Measurements from ENCODE around the gene FCHSD2.
"Not testable (repeated sequence)": the region's sequence is repeated elsewhere in the genome, so short reads cannot be mapped to it uniquely, and the experiment has no call there.

Gene FCHSD2

GRCh38 chr11:72924568-72925190 lies 217.4 kb downstream of the FCHSD2 start:
- no peak for DNase-seq (ENCODE audit: low read depth)

GRCh38 chr11:72921028-72921716 lies 220.9 kb downstream of the FCHSD2 start:
- no peak for DNase-seq (ENCODE audit: low read depth)

GRCh38 chr11:72920001-72920400 lies 222.1 kb downstream of the FCHSD2 start:
- DNase-seq (ENCODE audit: low read depth) = no peak

- DNase-seq (ENCODE audit: low read depth) = no peak
Measured at GRCh38 chr11:72918851-72919250, 223.3 kb downstream of the FCHSD2 start.

- no peak for DNase-seq (ENCODE audit: low read depth)
Measured at GRCh38 chr11:72912253-72912652, 229.9 kb downstream of the FCHSD2 start.

GRCh38 chr11:72909558-72910388 lies 232.3 kb downstream of the FCHSD2 start:
- DNase-seq (ENCODE audit: low read depth) = not testable (repeated sequence)

- DNase-seq (ENCODE audit: low read depth) = no peak
Measured at GRCh38 chr11:72908032-72908676, 234.0 kb downstream of the FCHSD2 start.

- DNase-seq (ENCODE audit: low read depth) = no peak
Measured at GRCh38 chr11:72904016-72904415, 238.1 kb downstream of the FCHSD2 start.

- DNase-seq (ENCODE audit: low read depth) = no peak
Measured at GRCh38 chr11:72901374-72901773, 240.7 kb downstream of the FCHSD2 start.

GRCh38 chr11:72900013-72900412 lies 242.1 kb downstream of the FCHSD2 start:
- DNase-seq (ENCODE audit: low read depth) = no peak

GRCh38 chr11:72899238-72899637 lies 242.9 kb downstream of the FCHSD2 start:
- DNase-seq (ENCODE audit: low read depth) = no peak

GRCh38 chr11:72897506-72897905 lies 244.6 kb downstream of the FCHSD2 start:
- no peak for DNase-seq (ENCODE audit: low read depth)

GRCh38 chr11:72896431-72896830 lies 245.7 kb downstream of the FCHSD2 start:
- DNase-seq (ENCODE audit: low read depth) = no peak

GRCh38 chr11:72890881-72891280 lies 251.2 kb downstream of the FCHSD2 start:
- no peak for DNase-seq (ENCODE audit: low read depth)

GRCh38 chr11:72886619-72887018 lies 255.5 kb downstream of the FCHSD2 start:
- DNase-seq (ENCODE audit: low read depth) = no peak

GRCh38 chr11:72885749-72886609 lies 256.1 kb downstream of the FCHSD2 start:
- no peak for DNase-seq (ENCODE audit: low read depth)

GRCh38 chr11:72876147-72876546 lies 266.0 kb downstream of the FCHSD2 start:
- no peak for DNase-seq (ENCODE audit: low read depth)

- DNase-seq (ENCODE audit: low read depth) = no peak
Measured at GRCh38 chr11:72875736-72876135, 266.4 kb downstream of the FCHSD2 start.

GRCh38 chr11:72872012-72872411 lies 270.1 kb downstream of the FCHSD2 start:
- DNase-seq (ENCODE audit: low read depth) = no peak

GRCh38 chr11:72871119-72871518 lies 271.0 kb downstream of the FCHSD2 start:
- no peak for DNase-seq (ENCODE audit: low read depth)

- DNase-seq (ENCODE audit: low read depth) = no peak
Measured at GRCh38 chr11:72869831-72870230, 272.3 kb downstream of the FCHSD2 start.

GRCh38 chr11:72867970-72868369 lies 274.1 kb downstream of the FCHSD2 start:
- no peak for DNase-seq (ENCODE audit: low read depth)
